Ramos (cell line): ENCODE results near the gene TBCC.
"Not testable (repeated sequence)": the region's sequence is repeated elsewhere in the genome, so short reads cannot be mapped to it uniquely, and the experiment has no call there.

Experiments
- in situ Hi-C: fragments of 300-500 bp; cut with MboI; formaldehyde crosslinking; loops from one replicate; pipeline ENCODE4 v1.14.3; 2022; ENCODE audit warnings: low sequenced_read_pairs; ENCODE audit not compliant: unreplicated experiment

The TBCC gene

GRCh38 chr6:42742116-42742894, 3.6 kb downstream of the TBCC start:
- in situ Hi-C loops, result no loop called here

GRCh38 chr6:42740725-42741124, 5.2 kb downstream of the TBCC start:
- in situ Hi-C loops, result no loop called here

GRCh38 chr6:42735976-42736375, 9.9 kb downstream of the TBCC start:
- in situ Hi-C loops, result no loop called here

GRCh38 chr6:42733867-42734481, 11.9 kb downstream of the TBCC start:
- in situ Hi-C loops, result not testable (repeated sequence)

- in situ Hi-C loops, result no loop called here
Observed at GRCh38 chr6:42729731-42730130, 16.2 kb downstream of the TBCC start.

GRCh38 chr6:42727627-42728026, 18.3 kb downstream of the TBCC start:
- in situ Hi-C loops, result no loop called here

- in situ Hi-C loops, result no loop called here
Observed at GRCh38 chr6:42727087-42727611, 18.8 kb downstream of the TBCC start.

GRCh38 chr6:42726485-42727086, 19.3 kb downstream of the TBCC start:
- in situ Hi-C loops, result no loop called here

- in situ Hi-C loops, result no loop called here
Observed at GRCh38 chr6:42726026-42726425, 19.9 kb downstream of the TBCC start.

- in situ Hi-C loops, result no loop called here
Observed at GRCh38 chr6:42724825-42725224, 21.1 kb downstream of the TBCC start.

- in situ Hi-C loops, result no loop called here
Observed at GRCh38 chr6:42722497-42722896, 23.4 kb downstream of the TBCC start, which contains the start of gene PRPH2. TSS of gene PRPH2 (minus strand) at chr6:42722597. CDS start at chr6:42722334, 263 bp downstream.

- in situ Hi-C loops, result no loop called here
Observed at GRCh38 chr6:42720739-42721138, 25.2 kb downstream of the TBCC start.

- in situ Hi-C loops, result no loop called here
Observed at GRCh38 chr6:42715871-42716270, 30.0 kb downstream of the TBCC start.

GRCh38 chr6:42714098-42714761, 31.7 kb downstream of the TBCC start:
- in situ Hi-C loops, result no loop called here

- in situ Hi-C loops, result no loop called here
Observed at GRCh38 chr6:42711930-42712329, 34.0 kb downstream of the TBCC start.

GRCh38 chr6:42710316-42710715, 35.6 kb downstream of the TBCC start:
- in situ Hi-C loops, result no loop called here

GRCh38 chr6:42709871-42710270, 36.0 kb downstream of the TBCC start:
- in situ Hi-C loops, result no loop called here

GRCh38 chr6:42708096-42708495, 37.8 kb downstream of the TBCC start:
- in situ Hi-C loops, result no loop called here

- in situ Hi-C loops, result no loop called here
Observed at GRCh38 chr6:42707595-42707994, 38.3 kb downstream of the TBCC start.

GRCh38 chr6:42704937-42705374, 40.9 kb downstream of the TBCC start:
- in situ Hi-C loops, result no loop called here
